Body of pancreas (tissue), 4 donors: Measurements from ENCODE around the gene RET.

Source experiments
- CTCF ChIP-seq, 7 experiments: fragments of 450-650 bp in 4 of 7; fragments of 200-600 bp in 3 of 7; sonication (generic) in 3 of 7; IDR thresholded peaks; one replicate each; pipeline ENCODE4 v1.5.1; 2016 to 2019; ENCODE audit warnings: antibody characterized with exemption in 7 of 7
- POLR2A ChIP-seq, 3 donors: fragments of 450-650 bp; IDR thresholded peaks; one replicate each; pipeline ENCODE4 v1.6.1; 2016; ENCODE audit warnings: antibody characterized with exemption in 3 of 3, mild to moderate bottlenecking in 2 of 3

GRCh38 chr10:43120929-43121314 lies 44.1 kb downstream of the RET start:
- TF ChIP-seq CTCF (IDR thresholded peaks at IDR 0.05) (no peak), POLR2A (IDR thresholded peaks at IDR 0.05) (no peak)
